ENCODE results near the gene S100A16. TPM values are rescaled to one million over a fixed set of nuclear protein-coding genes. Genes with fewer than 3 reads are reported as not detected.

S100A16 gene
- total RNA-seq, 4 donors from 2014 or later: 33.2 to 67.9 (median 48.2) TPM

DNA sequence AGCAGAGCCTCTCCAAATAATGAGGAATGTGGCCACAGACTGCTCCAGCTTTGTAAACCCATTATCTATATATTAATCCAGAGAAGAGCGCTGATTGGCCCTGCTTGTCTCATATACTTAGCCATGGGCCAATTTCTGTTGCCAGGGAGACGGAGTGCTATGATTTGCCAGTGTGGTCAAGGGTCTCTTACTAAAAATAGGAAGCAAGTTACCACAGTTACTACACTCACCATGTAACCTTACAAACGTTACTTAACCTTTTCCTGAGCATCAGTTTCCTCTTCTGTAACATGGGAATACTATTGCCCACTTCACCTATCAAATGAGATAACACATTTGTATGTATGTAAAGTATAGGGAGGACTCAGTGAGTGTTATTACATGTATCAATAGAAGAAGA is 39.6 kb downstream of the S100A16 start:
- H3K27me3 ChIP-seq: no peaks in the 10 kb centered on the region
- intact Hi-C loops (cut with DNase I): loop anchor here (5.0 to 10.0 kb wide), 3 partner anchors 44 to 174 kb away; partner anchors contain the start of genes S100A14 and SNAPIN
- peaks cover 14 to 21% (median 17%) of the 10 kb centered on the region in 4 donors for H3K4me1 ChIP-seq
- WGBS: 61% methylated on average over 3 of the region's 3 CpGs
- DNase-seq (ENCODE audit: extremely low spot score): no peak
- H3K36me3 ChIP-seq: no peaks in the 10 kb centered on the region
- TF ChIP-seq POLR2AphosphoS5 (IDR thresholded peaks at IDR 0.05): no peak
- no peak for TF ChIP-seq EP300 (IDR thresholded peaks at IDR 0.05)
- TF ChIP-seq, protein P1, sequence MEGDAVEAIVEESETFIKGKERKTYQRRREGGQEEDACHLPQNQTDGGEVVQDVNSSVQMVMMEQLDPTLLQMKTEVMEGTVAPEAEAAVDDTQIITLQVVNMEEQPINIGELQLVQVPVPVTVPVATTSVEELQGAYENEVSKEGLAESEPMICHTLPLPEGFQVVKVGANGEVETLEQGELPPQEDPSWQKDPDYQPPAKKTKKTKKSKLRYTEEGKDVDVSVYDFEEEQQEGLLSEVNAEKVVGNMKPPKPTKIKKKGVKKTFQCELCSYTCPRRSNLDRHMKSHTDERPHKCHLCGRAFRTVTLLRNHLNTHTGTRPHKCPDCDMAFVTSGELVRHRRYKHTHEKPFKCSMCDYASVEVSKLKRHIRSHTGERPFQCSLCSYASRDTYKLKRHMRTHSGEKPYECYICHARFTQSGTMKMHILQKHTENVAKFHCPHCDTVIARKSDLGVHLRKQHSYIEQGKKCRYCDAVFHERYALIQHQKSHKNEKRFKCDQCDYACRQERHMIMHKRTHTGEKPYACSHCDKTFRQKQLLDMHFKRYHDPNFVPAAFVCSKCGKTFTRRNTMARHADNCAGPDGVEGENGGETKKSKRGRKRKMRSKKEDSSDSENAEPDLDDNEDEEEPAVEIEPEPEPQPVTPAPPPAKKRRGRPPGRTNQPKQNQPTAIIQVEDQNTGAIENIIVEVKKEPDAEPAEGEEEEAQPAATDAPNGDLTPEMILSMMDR (IDR thresholded peaks at IDR 0.05): no peak
- TF ChIP-seq POLR2A (IDR thresholded peaks at IDR 0.05; ENCODE audit: low read depth): no peak
- peak overlapping the region; percentile 45 to 63 (median 62) for H3K27ac ChIP-seq (replicated peaks in 1 of 4)
- no peaks in the 10 kb centered on the region for H3K9me3 ChIP-seq
- no peak overlapping the region for H3K4me3 ChIP-seq

DNA sequence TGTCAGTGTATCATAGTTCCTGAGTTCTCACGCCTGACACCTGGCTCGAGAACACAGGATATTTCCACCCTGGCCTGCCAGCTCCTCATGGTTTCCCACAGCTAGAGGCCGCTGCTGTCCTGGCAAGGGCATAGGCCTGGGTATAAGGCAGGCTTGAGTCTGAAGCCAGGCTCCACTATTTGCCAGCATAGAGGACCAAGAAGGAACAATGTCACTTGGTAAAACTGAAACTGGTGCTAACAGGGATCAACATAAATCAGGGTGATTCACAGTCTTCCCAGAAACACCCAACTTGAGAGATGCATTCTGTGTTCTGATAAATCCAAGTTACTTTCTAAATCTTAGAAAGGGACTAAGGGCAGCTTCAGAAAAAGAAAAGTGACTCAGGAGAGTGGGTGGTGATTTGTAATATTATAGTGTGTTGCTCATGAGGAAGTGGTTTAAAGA is 40.3 kb downstream of the S100A16 start:
- Histone ChIP-seq H3K4me3 (no peak overlapping the region), H3K27ac (replicated peaks in 1 of 4) (peak overlapping the region; percentile 45 to 63 (median 62)), H3K9me3 (no peaks in the 10 kb centered on the region), H3K27me3 (no peaks in the 10 kb centered on the region), H3K36me3 (no peaks in the 10 kb centered on the region), H3K4me1 (peaks cover 21 to 29% (median 25%) of the 10 kb centered on the region in 4 donors)
- DNase-seq (ENCODE audit: extremely low spot score): no peak
- intact Hi-C loops (cut with DNase I): loop anchor here (5.0 to 10.0 kb wide), 3 partner anchors 45 to 175 kb away; partner anchors contain the start of genes S100A14 and SNAPIN
- 18% methylated on average over 3 of the region's 3 CpGs for WGBS
- no peak for TF ChIP-seq EP300 (IDR thresholded peaks at IDR 0.05)
- TF ChIP-seq POLR2A (IDR thresholded peaks at IDR 0.05; ENCODE audit: low read depth): no peak
- peak; percentile 64 to 80 for TF ChIP-seq POLR2AphosphoS5 (IDR thresholded peaks at IDR 0.05)
- TF ChIP-seq, protein P1 (IDR thresholded peaks at IDR 0.05): peak; percentile 76 to 88 (median 87)

DNA sequence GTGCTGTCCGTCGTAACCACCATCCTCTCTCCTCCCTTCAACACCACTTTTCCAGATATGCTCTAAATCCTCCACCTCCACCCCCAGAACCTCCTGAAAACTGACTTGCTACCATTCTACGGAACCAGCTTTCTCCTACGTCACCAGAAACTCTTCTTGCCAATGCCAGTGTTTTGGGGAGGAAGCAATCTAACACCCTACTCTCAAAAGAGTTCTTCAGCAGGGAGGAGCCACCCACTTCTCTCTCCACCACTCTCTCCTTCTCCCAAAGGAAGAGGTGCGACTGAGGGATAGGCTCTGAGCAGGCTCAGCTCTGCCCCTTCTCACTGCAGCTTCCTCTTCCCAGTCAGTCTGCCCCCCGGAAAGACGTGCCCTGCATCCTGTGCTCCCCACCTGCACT is 41.2 kb downstream of the S100A16 start:
- no peak for TF ChIP-seq EP300 (IDR thresholded peaks at IDR 0.05)
- TF ChIP-seq POLR2AphosphoS5 (IDR thresholded peaks at IDR 0.05): no peak
- TF ChIP-seq POLR2A (IDR thresholded peaks at IDR 0.05; ENCODE audit: low read depth): no peak
- TF ChIP-seq, protein P1 (IDR thresholded peaks at IDR 0.05): no peak
- Histone ChIP-seq H3K36me3 (no peaks in the 10 kb centered on the region), H3K27me3 (no peaks in the 10 kb centered on the region), H3K4me1 (peaks cover 30 to 38% (median 34%) of the 10 kb centered on the region in 4 donors), H3K9me3 (no peaks in the 10 kb centered on the region), H3K27ac (replicated peaks in 1 of 4) (peak overlapping the region in 3 of 4 donors; percentile 45 to 63 (median 62)), H3K4me3 (no peak overlapping the region)
- WGBS: 69% methylated on average over 7 of the region's 7 CpGs
- no peak for DNase-seq (ENCODE audit: extremely low spot score)
- intact Hi-C loops (cut with DNase I): loop anchor here (5.0 to 10.0 kb wide), 3 partner anchors 46 to 176 kb away; partner anchors contain the start of genes S100A14 and SNAPIN

DNA sequence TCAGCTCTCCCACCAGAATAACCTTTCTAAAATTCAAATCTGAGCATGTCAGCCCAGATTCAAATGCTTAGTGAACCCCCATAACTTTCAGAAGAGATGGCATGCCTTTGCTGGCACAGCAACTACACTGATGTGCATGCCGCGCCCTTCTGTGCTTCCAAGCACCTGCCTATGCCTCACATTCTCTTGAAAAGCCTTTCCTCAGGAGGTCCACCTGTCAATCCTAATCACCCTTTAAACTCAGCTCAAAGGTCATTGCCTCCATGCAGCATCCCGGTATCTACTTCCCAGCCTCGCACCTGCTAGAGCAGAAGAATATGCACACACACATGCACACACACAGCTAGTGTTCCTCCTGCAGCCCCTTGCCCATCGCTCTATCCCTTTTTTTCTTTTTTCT is 42.1 kb downstream of the S100A16 start:
- DNase-seq (ENCODE audit: extremely low spot score): no peak
- H3K4me1 ChIP-seq: peaks cover 38 to 46% (median 42%) of the 10 kb centered on the region in 4 donors
- no peak overlapping the region for H3K4me3 ChIP-seq
- H3K27me3 ChIP-seq: no peaks in the 10 kb centered on the region
- no peaks in the 10 kb centered on the region for H3K36me3 ChIP-seq
- no peaks in the 10 kb centered on the region for H3K9me3 ChIP-seq
- intact Hi-C loops (cut with DNase I): loop anchor here (5.0 to 10.0 kb wide), 3 partner anchors 46 to 176 kb away; partner anchors contain the start of genes S100A14 and SNAPIN
- H3K27ac ChIP-seq (replicated peaks in 1 of 4): no peak overlapping the region
- TF ChIP-seq, protein P1 (IDR thresholded peaks at IDR 0.05): no peak
- TF ChIP-seq POLR2AphosphoS5 (IDR thresholded peaks at IDR 0.05): no peak
- TF ChIP-seq EP300 (IDR thresholded peaks at IDR 0.05): no peak
- TF ChIP-seq POLR2A (IDR thresholded peaks at IDR 0.05; ENCODE audit: low read depth): no peak
- 92% methylated on average over 5 of the region's 5 CpGs for WGBS
